DOHH2 (cell line): ENCODE measurements around the gene DPP6.

ENCODE experiments used
- H3F3A ChIP-seq: fragments of 200-600 bp; sonication (generic), shearing (Covaris generic); 2 replicates; pipeline ENCODE4 v1.6.0; 2016; ENCODE audit warnings: antibody characterized with exemption, mild to moderate bottlenecking; ENCODE audit not compliant: control insufficient read depth, insufficient read depth
- H3K27ac ChIP-seq: fragments of 200-600 bp; sonication (generic); 2 replicates; pipeline ENCODE4 v1.5.1; 2014; ENCODE audit warnings: low read depth, mild to moderate bottlenecking, low read length, moderate library complexity
- H3K27me3 ChIP-seq: fragments of 200-600 bp; sonication (generic); 2 replicates; pipeline ENCODE4 v1.6.1; 2014; ENCODE audit warnings: mild to moderate bottlenecking, low read length, mixed read lengths; ENCODE audit not compliant: control insufficient read depth
- H3K36me3 ChIP-seq: fragments of 200-600 bp; sonication (generic); 2 replicates; pipeline ENCODE4 v1.6.1; 2014; ENCODE audit warnings: mild to moderate bottlenecking, low read length, moderate library complexity, mixed read lengths; ENCODE audit not compliant: control insufficient read depth
- H3K4me1 ChIP-seq: fragments of 200-600 bp; sonication (generic); 2 replicates; pipeline ENCODE4 v1.6.1; 2014; ENCODE audit warnings: mild to moderate bottlenecking, low read length, mixed read lengths; ENCODE audit not compliant: control insufficient read depth
- H3K4me2 ChIP-seq: fragments of 200-600 bp; sonication (generic); 2 replicates; pipeline ENCODE4 v1.6.0; 2014; ENCODE audit warnings: mild to moderate bottlenecking, low read length, moderate library complexity
- H3K4me3 ChIP-seq: fragments of 200-600 bp; sonication (generic); 2 replicates; pipeline ENCODE4 v1.5.1; 2014; ENCODE audit warnings: mild to moderate bottlenecking, low read length, mixed read lengths
- H3K79me2 ChIP-seq: fragments of 200-600 bp; sonication (generic); 2 replicates; pipeline ENCODE4 v1.6.1; 2014; ENCODE audit warnings: mild to moderate bottlenecking, low read length, mixed read lengths; ENCODE audit not compliant: control insufficient read depth
- H3K9me2 ChIP-seq: fragments of 200-600 bp; sonication (generic); replicated peaks from 2 replicates; pipeline ENCODE4 v1.6.1; 2014; ENCODE audit warnings: mild to moderate bottlenecking, low read length, mixed read lengths; ENCODE audit not compliant: control insufficient read depth
- H3K9me3 ChIP-seq: fragments of 200-600 bp; sonication (generic); 2 replicates; pipeline ENCODE4 v1.6.1; 2014; ENCODE audit warnings: antibody characterized with exemption, low read length, mixed read lengths; ENCODE audit not compliant: control insufficient read depth, insufficient read depth
- H4K20me1 ChIP-seq: fragments of 200-600 bp; sonication (generic); 2 replicates; pipeline ENCODE4 v1.6.0; 2014; ENCODE audit warnings: low read depth, mild to moderate bottlenecking, antibody characterized with exemption, low read length, moderate library complexity; ENCODE audit not compliant: control insufficient read depth, insufficient read depth
- CTCF ChIP-seq: fragments of 200-600 bp; sonication (generic); IDR thresholded peaks from one replicate; pipeline ENCODE4 v1.5.1; 2014; ENCODE audit warnings: antibody characterized with exemption, mild to moderate bottlenecking, low read depth, low read length; ENCODE audit not compliant: poor library complexity, severe bottlenecking
- EZH2phosphoT487 ChIP-seq: fragments of 200-600 bp; sonication (generic); IDR thresholded peaks from 2 replicates; pipeline ENCODE4 v1.6.1; 2017; ENCODE audit warnings: borderline replicate concordance, mild to moderate bottlenecking, antibody characterized with exemption, low read length, moderate library complexity, mixed read lengths

DPP6 gene

GRCh38 chr7:154484943-154485342 lies 432.7 kb downstream of the DPP6 start:
- no peak overlapping the region for H3K27ac ChIP-seq
- H3K9me2 ChIP-seq, result no peaks in the 10 kb centered on the region
- no peaks in the 10 kb centered on the region for H3K79me2 ChIP-seq
- TF ChIP-seq EZH2phosphoT487 (no peak), CTCF (no peak)
- no peaks in the 10 kb centered on the region for H3K9me3 ChIP-seq
- H4K20me1 ChIP-seq, result no peaks in the 10 kb centered on the region
- no peaks in the 10 kb centered on the region for H3K36me3 ChIP-seq
- no peak overlapping the region for H3K4me2 ChIP-seq
- H3K27me3 ChIP-seq, result no peaks in the 10 kb centered on the region
- H3F3A ChIP-seq, result no peaks in the 10 kb centered on the region
- H3K4me1 ChIP-seq, result no peaks in the 10 kb centered on the region
- H3K4me3 ChIP-seq, result no peak overlapping the region

GRCh38 chr7:154489897-154490296 lies 437.7 kb downstream of the DPP6 start:
- H3K9me3 ChIP-seq, result no peaks in the 10 kb centered on the region
- H3K27me3 ChIP-seq, result no peaks in the 10 kb centered on the region
- no peaks in the 10 kb centered on the region for H3K36me3 ChIP-seq
- H3K4me3 ChIP-seq, result no peak overlapping the region
- no peaks in the 10 kb centered on the region for H3K4me1 ChIP-seq
- H3F3A ChIP-seq, result no peaks in the 10 kb centered on the region
- H3K27ac ChIP-seq, result no peak overlapping the region
- no peaks in the 10 kb centered on the region for H4K20me1 ChIP-seq
- no peak overlapping the region for H3K4me2 ChIP-seq
- no peaks in the 10 kb centered on the region for H3K79me2 ChIP-seq
- TF ChIP-seq EZH2phosphoT487 (no peak), CTCF (no peak)
- no peaks in the 10 kb centered on the region for H3K9me2 ChIP-seq

DNA sequence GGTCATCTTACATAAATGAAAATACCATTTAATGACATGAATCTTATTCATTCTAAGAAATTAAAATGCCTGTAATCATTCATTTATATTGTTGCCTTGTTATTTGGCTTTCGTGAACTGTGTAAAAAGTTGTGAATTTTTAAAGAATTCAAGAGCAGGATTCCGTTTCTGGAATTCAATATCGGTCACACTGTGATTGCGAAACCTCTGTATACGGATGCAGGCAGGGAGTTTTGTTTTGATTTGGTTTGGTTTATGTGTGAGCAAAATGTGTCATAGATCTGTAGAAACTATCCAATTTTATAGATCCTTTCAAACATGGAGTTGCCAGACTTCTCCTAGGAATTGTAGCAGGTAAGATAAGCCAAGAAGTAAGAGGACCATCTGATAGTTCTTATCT lies 441.4 kb downstream of the DPP6 start:
- Histone ChIP-seq H3K4me1 (no peaks in the 10 kb centered on the region), H3K27ac (no peak overlapping the region), H3K9me3 (no peaks in the 10 kb centered on the region), H4K20me1 (no peaks in the 10 kb centered on the region), H3K9me2 (no peaks in the 10 kb centered on the region), H3K79me2 (no peaks in the 10 kb centered on the region), H3K4me2 (no peak overlapping the region), H3F3A (no peaks in the 10 kb centered on the region), H3K36me3 (no peaks in the 10 kb centered on the region), H3K4me3 (no peak overlapping the region), H3K27me3 (no peaks in the 10 kb centered on the region)
- no peak for TF ChIP-seq EZH2phosphoT487

- TF ChIP-seq EZH2phosphoT487 (no peak), CTCF (no peak)
- H3K4me1 ChIP-seq, result no peaks in the 10 kb centered on the region
- H3K27ac ChIP-seq, result no peak overlapping the region
- H3K9me2 ChIP-seq, result no peaks in the 10 kb centered on the region
- peaks cover 5% of the 10 kb centered on the region; the same call in 1 of the 2 replicates for H3K9me3 ChIP-seq
- no peaks in the 10 kb centered on the region for H4K20me1 ChIP-seq
- H3K4me2 ChIP-seq, result no peak overlapping the region
- no peaks in the 10 kb centered on the region for H3K79me2 ChIP-seq
- H3K27me3 ChIP-seq, result no peaks in the 10 kb centered on the region
- H3F3A ChIP-seq, result no peaks in the 10 kb centered on the region
- H3K36me3 ChIP-seq, result no peaks in the 10 kb centered on the region
- no peak overlapping the region for H3K4me3 ChIP-seq
Observed at GRCh38 chr7:154497751-154498150, 445.6 kb downstream of the DPP6 start.
